Cardiac muscle cell (in vitro differentiated cells and primary cell): ENCODE data around the gene KCNJ9. TPM values are rescaled to one million over a fixed set of nuclear protein-coding genes. Genes with fewer than 3 reads are reported as not detected.

Experiments used
- DNase-seq, 2 donors: peaks; one replicate each; pipeline versions ENCODE4 v3.0.0 to v3.0.0-alpha.2; 2010 to 2017; ENCODE audit warnings: low read depth in 1 of 2, low spot score in 1 of 2
- H3K27ac ChIP-seq: fragments of 200-600 bp; sonication (generic); 2 replicates; pipeline ENCODE4 v1.5.1; 2016
- H3K27me3 ChIP-seq: fragments of 200-600 bp; sonication (generic); 2 replicates; pipeline ENCODE4 v1.6.0; 2016; ENCODE audit warnings: control low read depth
- H3K36me3 ChIP-seq: fragments of 200-600 bp; sonication (generic); 2 replicates; pipeline ENCODE4 v1.5.1; 2016; ENCODE audit warnings: control low read depth
- H3K4me1 ChIP-seq: fragments of 200-600 bp; sonication (generic); 2 replicates; pipeline ENCODE4 v1.8.1; 2017; ENCODE audit warnings: low read depth, mild to moderate bottlenecking, mixed run types
- H3K4me3 ChIP-seq: fragments of 200-600 bp; sonication (generic); 2 replicates; pipeline ENCODE4 v1.5.1; 2016; ENCODE audit warnings: mild to moderate bottlenecking
- H3K9me3 ChIP-seq: fragments of 200-600 bp; sonication (generic); 2 replicates; pipeline ENCODE4 v1.5.1; 2017; ENCODE audit warnings: low read depth, mild to moderate bottlenecking, control low read depth
- CTCF ChIP-seq: IDR thresholded peaks from 2 replicates; pipeline ENCODE4 v1.5.1; 2012; ENCODE audit warnings: low read depth, mild to moderate bottlenecking, low read length
- polyA plus RNA-seq: library from polyadenylated mRNA; unstranded; fragments of >200 nt; fragmentation: Nextera tagmentation; extraction: Ambion mirVana; gene quantifications from 2 replicates; pipeline ENCODE4 v1.2.1, GENCODE V29; 2016
- total RNA-seq: library from RNA; depleted of rRNA; stranded (reverse); fragments of >200 nt; gene quantifications from 2 replicates; pipeline ENCODE4 v1.2.3, GENCODE V29; 2016

The KCNJ9 gene
- total and polyA plus RNA-seq, 2 experiments from 2014 or later: 0.03 to 0.09 TPM

GRCh38 chr1:160080381-160081100 is 797 bp upstream of the KCNJ9 start:
- TF ChIP-seq CTCF: no peak
- H3K4me1 ChIP-seq: no peaks in the 10 kb centered on the region
- H3K9me3 ChIP-seq: no peaks in the 10 kb centered on the region
- H3K27ac ChIP-seq: no peak overlapping the region
- DNase-seq: no peak
- peaks cover 76% of the 10 kb centered on the region for H3K27me3 ChIP-seq
- no peak overlapping the region for H3K4me3 ChIP-seq
- H3K36me3 ChIP-seq: no peaks in the 10 kb centered on the region

- TF ChIP-seq CTCF: no peak
- no peaks in the 10 kb centered on the region for H3K4me1 ChIP-seq
- DNase-seq: no peak
- no peak overlapping the region for H3K4me3 ChIP-seq
- no peaks in the 10 kb centered on the region for H3K9me3 ChIP-seq
- H3K27ac ChIP-seq: no peak overlapping the region
- H3K27me3 ChIP-seq: peaks cover 67% of the 10 kb centered on the region
- no peaks in the 10 kb centered on the region for H3K36me3 ChIP-seq
Measured at GRCh38 chr1:160082487-160082886, 1.1 kb downstream of the KCNJ9 start.

GRCh38 chr1:160082926-160083325 is 1.6 kb downstream of the KCNJ9 start:
- no peaks in the 10 kb centered on the region for H3K36me3 ChIP-seq
- DNase-seq: no peak
- H3K9me3 ChIP-seq: no peaks in the 10 kb centered on the region
- no peak overlapping the region for H3K27ac ChIP-seq
- no peak overlapping the region for H3K4me3 ChIP-seq
- TF ChIP-seq CTCF: no peak
- no peaks in the 10 kb centered on the region for H3K4me1 ChIP-seq
- peaks cover 67% of the 10 kb centered on the region for H3K27me3 ChIP-seq

GRCh38 chr1:160083968-160084770 is 2.8 kb downstream of the KCNJ9 start:
- TF ChIP-seq CTCF: peak; percentile 62
- H3K4me1 ChIP-seq: no peaks in the 10 kb centered on the region
- DNase-seq: peak; percentile 34 to 77
- H3K36me3 ChIP-seq: no peaks in the 10 kb centered on the region
- no peaks in the 10 kb centered on the region for H3K9me3 ChIP-seq
- no peak overlapping the region for H3K27ac ChIP-seq
- H3K27me3 ChIP-seq: peaks cover 65% of the 10 kb centered on the region
- peak overlapping the region; percentile 26 for H3K4me3 ChIP-seq

- peaks cover 59% of the 10 kb centered on the region for H3K27me3 ChIP-seq
- H3K27ac ChIP-seq: no peak overlapping the region
- no peaks in the 10 kb centered on the region for H3K9me3 ChIP-seq
- no peaks in the 10 kb centered on the region for H3K36me3 ChIP-seq
- no peak for TF ChIP-seq CTCF
- no peak for DNase-seq
- no peak overlapping the region for H3K4me3 ChIP-seq
- H3K4me1 ChIP-seq: no peaks in the 10 kb centered on the region
Measured at GRCh38 chr1:160084771-160085321, 3.5 kb downstream of the KCNJ9 start.
